ENCODE measurements around the gene GDI1.

Gene GDI1

GRCh38 chrX:154462396-154462795 lies 25.4 kb downstream of the GDI1 start:
- no peak for DNase-seq (ENCODE audit: low spot score)

- DNase-seq (ENCODE audit: low spot score) = no peak
These were observed 26.8 kb downstream of the GDI1 start for GRCh38 chrX:154463611-154464220.

GRCh38 chrX:154464806-154465365 lies 27.9 kb downstream of the GDI1 start:
- DNase-seq (ENCODE audit: low spot score) = no peak

- DNase-seq (ENCODE audit: low spot score) = no peak
These were observed 28.6 kb downstream of the GDI1 start for GRCh38 chrX:154465601-154466000.

GRCh38 chrX:154466036-154466435 lies 29.1 kb downstream of the GDI1 start:
- DNase-seq (ENCODE audit: low spot score) = no peak

- DNase-seq (ENCODE audit: low spot score) = no peak
These were observed 30.0 kb downstream of the GDI1 start for GRCh38 chrX:154466907-154467306.

GRCh38 chrX:154467556-154467955 lies 30.6 kb downstream of the GDI1 start:
- no peak for DNase-seq (ENCODE audit: low spot score)

GRCh38 chrX:154468217-154468616 lies 31.3 kb downstream of the GDI1 start:
- DNase-seq (ENCODE audit: low spot score) = no peak

- DNase-seq (ENCODE audit: low spot score) = no peak
These were observed 32.2 kb downstream of the GDI1 start for GRCh38 chrX:154469114-154469513.

- DNase-seq (ENCODE audit: low spot score) = no peak
These were observed 32.9 kb downstream of the GDI1 start for GRCh38 chrX:154469880-154470279.

GRCh38 chrX:154470434-154470833 lies 33.5 kb downstream of the GDI1 start:
- DNase-seq (ENCODE audit: low spot score) = no peak

GRCh38 chrX:154470914-154471568 lies 34.1 kb downstream of the GDI1 start:
- DNase-seq (ENCODE audit: low spot score) = no peak

- DNase-seq (ENCODE audit: low spot score) = no peak
These were observed 35.1 kb downstream of the GDI1 start for GRCh38 chrX:154471839-154472684.

GRCh38 chrX:154472685-154473632 lies 36.0 kb downstream of the GDI1 start:
- no peak for DNase-seq (ENCODE audit: low spot score)

- no peak for DNase-seq (ENCODE audit: low spot score)
These were observed 36.7 kb downstream of the GDI1 start for GRCh38 chrX:154473683-154474082.

GRCh38 chrX:154476821-154477220 lies 39.9 kb downstream of the GDI1 start:
- DNase-seq (ENCODE audit: low spot score) = no peak

GRCh38 chrX:154477891-154478477 lies 41.0 kb downstream of the GDI1 start:
- no peak for DNase-seq (ENCODE audit: low spot score)

GRCh38 chrX:154478728-154479622 lies 42.0 kb downstream of the GDI1 start, which contains the start of gene LAGE3:
LAGE3 (minus strand) TSS chrX:154479281; CDS start chrX:154478915, 366 bp downstream.
- DNase-seq (ENCODE audit: low spot score) = peak; percentile 93

- DNase-seq (ENCODE audit: low spot score) = no peak
These were observed 44.2 kb downstream of the GDI1 start for GRCh38 chrX:154481195-154481594.

Data from AG08395 (cell line).